NK-92 (cell line): ENCODE data around the gene CAMTA2.
"Not testable (repeated sequence)": the region's sequence is repeated elsewhere in the genome, so short reads cannot be mapped to it uniquely, and the experiment has no call there.

Source experiments
- DNase-seq: peaks from one replicate; lab custom pipeline; 2025; ENCODE audit not compliant: unreplicated experiment; lab: John Stamatoyannopoulos, UW

The CAMTA2 gene

GRCh38 chr17:4986951-4987766 lies at the start of gene CAMTA2:
Gene CAMTA2, minus strand, starts transcription at chr17:4987675. Its CDS starts 1,453 bp downstream, at chr17:4986222.
- no peak for DNase-seq

- no peak for DNase-seq
These were observed 47.8 kb upstream of the CAMTA2 start, which contains the start of gene SLC52A1 for GRCh38 chr17:5035315-5035714. Gene SLC52A1, minus strand, starts transcription at chr17:5035426. Its CDS starts 820 bp downstream, at chr17:5034606.

- no peak for DNase-seq
These were observed 47.2 kb upstream of the CAMTA2 start for GRCh38 chr17:5034651-5035050.

GRCh38 chr17:5034063-5034462 lies 46.6 kb upstream of the CAMTA2 start:
- DNase-seq: no peak

- DNase-seq: no peak
These were observed 46.0 kb upstream of the CAMTA2 start for GRCh38 chr17:5033352-5034015.

GRCh38 chr17:5032865-5033264 lies 45.4 kb upstream of the CAMTA2 start:
- DNase-seq: no peak

- DNase-seq: no peak
These were observed 44.0 kb upstream of the CAMTA2 start for GRCh38 chr17:5031365-5032082.

- not testable (repeated sequence) for DNase-seq
These were observed 42.7 kb upstream of the CAMTA2 start for GRCh38 chr17:5030168-5030567.

- no peak for DNase-seq
These were observed 40.4 kb upstream of the CAMTA2 start for GRCh38 chr17:5027916-5028315.

GRCh38 chr17:5027299-5027698 lies 39.8 kb upstream of the CAMTA2 start:
- no peak for DNase-seq

GRCh38 chr17:5024604-5025003 lies 37.1 kb upstream of the CAMTA2 start:
- no peak for DNase-seq

GRCh38 chr17:5023588-5024147 lies 36.2 kb upstream of the CAMTA2 start:
- no peak for DNase-seq

- DNase-seq: no peak
These were observed 34.8 kb upstream of the CAMTA2 start for GRCh38 chr17:5022171-5022711.

- no peak for DNase-seq
These were observed 33.1 kb upstream of the CAMTA2 start for GRCh38 chr17:5020502-5021023.

GRCh38 chr17:5019475-5019956 lies 32.0 kb upstream of the CAMTA2 start:
- no peak for DNase-seq

GRCh38 chr17:5014357-5014756 lies 26.9 kb upstream of the CAMTA2 start:
- DNase-seq: no peak

GRCh38 chr17:5011928-5012327 lies 24.5 kb upstream of the CAMTA2 start:
- no peak for DNase-seq

GRCh38 chr17:5003214-5003867 lies 15.9 kb upstream of the CAMTA2 start:
- no peak for DNase-seq

- no peak for DNase-seq
These were observed 14.8 kb upstream of the CAMTA2 start for GRCh38 chr17:5002121-5002788.

GRCh38 chr17:5000237-5000639 lies 12.8 kb upstream of the CAMTA2 start:
- no peak for DNase-seq
